ENCODE data around the gene LRP4. TPM values are rescaled to one million over a fixed set of nuclear protein-coding genes. Genes with fewer than 3 reads are reported as not detected.

Gene LRP4
- total and polyA plus RNA-seq, 2 donors from 2014 or later = 1.8 to 3.7 TPM

GRCh38 chr11:46895821-46896220 is 22.5 kb downstream of the LRP4 start:
- FAIRE-seq (no peak), DNase-seq (no peak)
- no peaks in the 10 kb centered on the region for H3K9me3 ChIP-seq (ENCODE audit: control insufficient read depth in 2 of 3, insufficient read depth in 1 of 3, low read length in 3 of 3)
- H3K4me3 ChIP-seq (ENCODE audit: low read length in 3 of 3) = no peak overlapping the region
- no peaks in the 10 kb centered on the region for H3K4me1 ChIP-seq (ENCODE audit: control insufficient read depth in 2 of 3, insufficient read depth in 2 of 3, low read depth in 1 of 3, low read length in 3 of 3)
- no peaks in the 10 kb centered on the region for H3K27me3 ChIP-seq (ENCODE audit: control insufficient read depth, insufficient read depth, low read length)
- intact Hi-C loops (cut with DNase I) = no loop called here
- no peak overlapping the region for H3K9ac ChIP-seq (ENCODE audit: low read length in 3 of 3)
- H3K36me3 ChIP-seq (ENCODE audit: control insufficient read depth in 2 of 3, insufficient read depth in 3 of 3, low read length in 3 of 3) = no peaks in the 10 kb centered on the region
- no peak for TF ChIP-seq CTCF (IDR thresholded peaks at IDR 0.05; ENCODE audit: borderline replicate concordance, extremely low read depth, insufficient read depth)
- H3K27ac ChIP-seq (ENCODE audit: low read depth in 2 of 2, low read length in 2 of 2) = no peak overlapping the region

- Histone ChIP-seq H3K9ac (ENCODE audit: low read length in 3 of 3) (no peak overlapping the region), H3K27ac (ENCODE audit: low read depth in 2 of 2, low read length in 2 of 2) (no peak overlapping the region), H3K4me1 (ENCODE audit: control insufficient read depth in 2 of 3, insufficient read depth in 2 of 3, low read depth in 1 of 3, low read length in 3 of 3) (no peaks in the 10 kb centered on the region), H3K27me3 (ENCODE audit: control insufficient read depth, insufficient read depth, low read length) (no peaks in the 10 kb centered on the region), H3K36me3 (ENCODE audit: control insufficient read depth in 2 of 3, insufficient read depth in 3 of 3, low read length in 3 of 3) (no peaks in the 10 kb centered on the region), H3K9me3 (ENCODE audit: control insufficient read depth in 2 of 3, insufficient read depth in 1 of 3, low read length in 3 of 3) (no peaks in the 10 kb centered on the region), H3K4me3 (ENCODE audit: low read length in 3 of 3) (no peak overlapping the region)
- DNase-seq (no peak), FAIRE-seq (no peak)
- no peak for TF ChIP-seq CTCF (IDR thresholded peaks at IDR 0.05; ENCODE audit: borderline replicate concordance, extremely low read depth, insufficient read depth)
- intact Hi-C loops (cut with DNase I) = no loop called here
Measured at GRCh38 chr11:46894961-46895360, 23.4 kb downstream of the LRP4 start.

GRCh38 chr11:46894506-46894905 is 23.8 kb downstream of the LRP4 start:
- TF ChIP-seq CTCF (IDR thresholded peaks at IDR 0.05; ENCODE audit: borderline replicate concordance, extremely low read depth, insufficient read depth) = no peak
- intact Hi-C loops (cut with DNase I) = no loop called here
- H3K4me1 ChIP-seq (ENCODE audit: control insufficient read depth in 2 of 3, insufficient read depth in 2 of 3, low read depth in 1 of 3, low read length in 3 of 3) = no peaks in the 10 kb centered on the region
- no peak overlapping the region for H3K27ac ChIP-seq (ENCODE audit: low read depth in 2 of 2, low read length in 2 of 2)
- FAIRE-seq (no peak), DNase-seq (no peak)
- no peak overlapping the region for H3K9ac ChIP-seq (ENCODE audit: low read length in 3 of 3)
- no peaks in the 10 kb centered on the region for H3K27me3 ChIP-seq (ENCODE audit: control insufficient read depth, insufficient read depth, low read length)
- H3K4me3 ChIP-seq (ENCODE audit: low read length in 3 of 3) = no peak overlapping the region
- H3K9me3 ChIP-seq (ENCODE audit: control insufficient read depth in 2 of 3, insufficient read depth in 1 of 3, low read length in 3 of 3) = no peaks in the 10 kb centered on the region
- H3K36me3 ChIP-seq (ENCODE audit: control insufficient read depth in 2 of 3, insufficient read depth in 3 of 3, low read length in 3 of 3) = no peaks in the 10 kb centered on the region

GRCh38 chr11:46892838-46893237 is 25.5 kb downstream of the LRP4 start:
- H3K4me3 ChIP-seq (ENCODE audit: low read length in 3 of 3) = no peak overlapping the region
- no peaks in the 10 kb centered on the region for H3K27me3 ChIP-seq (ENCODE audit: control insufficient read depth, insufficient read depth, low read length)
- H3K9me3 ChIP-seq (ENCODE audit: control insufficient read depth in 2 of 3, insufficient read depth in 1 of 3, low read length in 3 of 3) = no peaks in the 10 kb centered on the region
- TF ChIP-seq CTCF (IDR thresholded peaks at IDR 0.05; ENCODE audit: borderline replicate concordance, extremely low read depth, insufficient read depth) = no peak
- no peaks in the 10 kb centered on the region for H3K4me1 ChIP-seq (ENCODE audit: control insufficient read depth in 2 of 3, insufficient read depth in 2 of 3, low read depth in 1 of 3, low read length in 3 of 3)
- FAIRE-seq = no peak
- no peak overlapping the region for H3K27ac ChIP-seq (ENCODE audit: low read depth in 2 of 2, low read length in 2 of 2)
- no peaks in the 10 kb centered on the region for H3K36me3 ChIP-seq (ENCODE audit: control insufficient read depth in 2 of 3, insufficient read depth in 3 of 3, low read length in 3 of 3)
- DNase-seq = no peak
- H3K9ac ChIP-seq (ENCODE audit: low read length in 3 of 3) = no peak overlapping the region
- intact Hi-C loops (cut with DNase I) = no loop called here

All from kidney (tissue), 14 donors.